Middle frontal gyrus (tissue), 1 donor: ENCODE measurements around the gene SLC24A3.

Experiments
- DNase-seq: peaks from one replicate; pipeline ENCODE4 v3.0.0-alpha.2; 2015; ENCODE audit warnings: low spot score; ENCODE audit errors: extremely low spot score

The SLC24A3 gene

DNA sequence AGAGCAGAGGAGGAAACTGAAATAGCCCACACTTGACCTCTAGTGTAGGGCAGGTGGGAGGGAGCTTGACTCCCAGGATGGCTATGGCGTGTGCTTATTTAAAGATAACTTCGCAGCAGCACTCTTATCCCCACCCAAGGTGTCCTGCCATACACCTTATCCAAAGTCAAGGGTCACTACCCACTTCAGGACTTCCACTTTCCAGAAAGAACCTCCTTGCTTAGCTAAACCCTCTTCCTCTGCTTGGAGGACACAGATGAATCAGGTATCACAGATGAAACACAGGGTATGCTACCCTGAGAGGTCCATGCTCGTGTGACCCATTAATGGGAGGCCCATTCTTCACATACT is 547.9 kb downstream of the SLC24A3 start:
- DNase-seq: no peak

- DNase-seq: no peak
Observed at GRCh38 chr20:19761326-19761725, 548.9 kb downstream of the SLC24A3 start.

DNA sequence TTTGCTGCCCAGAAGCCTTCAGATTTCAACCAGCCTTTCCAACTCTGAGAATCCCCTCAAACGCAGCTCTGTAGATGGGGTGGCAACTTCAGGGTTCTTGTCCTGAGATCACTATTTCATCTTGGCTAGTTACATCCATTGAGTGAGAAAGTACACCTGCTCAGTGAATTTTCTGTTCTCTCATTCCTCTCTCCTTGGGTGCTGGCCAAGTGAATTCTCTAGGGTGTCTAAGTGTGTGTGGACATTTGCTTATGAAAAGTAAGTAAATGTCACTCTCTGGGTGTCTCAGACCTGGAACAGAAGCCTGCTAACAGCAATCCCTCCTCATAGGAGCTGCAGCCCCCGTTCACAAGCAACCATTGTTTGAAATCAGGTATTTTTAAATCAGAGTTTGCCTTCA is 549.4 kb downstream of the SLC24A3 start:
- no peak for DNase-seq

GRCh38 chr20:19764207-19764606 is 551.8 kb downstream of the SLC24A3 start:
- no peak for DNase-seq

DNA sequence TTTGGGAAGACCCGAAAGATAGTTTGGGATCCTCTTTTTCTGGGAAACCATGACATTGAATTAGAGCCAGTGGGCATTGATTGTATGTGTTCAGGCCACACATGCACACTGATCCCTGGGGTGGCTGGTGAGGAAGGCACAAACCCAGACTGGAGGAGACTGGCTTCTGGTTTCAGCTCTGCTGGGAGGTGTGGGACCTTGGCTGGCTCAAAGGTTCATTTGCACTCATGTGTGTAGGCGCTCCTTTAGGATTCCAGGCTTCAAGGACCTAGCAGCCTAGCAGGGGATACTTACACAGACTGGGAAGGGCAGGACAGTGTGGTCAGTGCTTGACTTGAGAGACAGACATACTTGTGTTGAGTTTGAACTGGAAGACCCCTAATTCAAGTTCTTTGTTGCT is 552.8 kb downstream of the SLC24A3 start:
- no peak for DNase-seq

DNA sequence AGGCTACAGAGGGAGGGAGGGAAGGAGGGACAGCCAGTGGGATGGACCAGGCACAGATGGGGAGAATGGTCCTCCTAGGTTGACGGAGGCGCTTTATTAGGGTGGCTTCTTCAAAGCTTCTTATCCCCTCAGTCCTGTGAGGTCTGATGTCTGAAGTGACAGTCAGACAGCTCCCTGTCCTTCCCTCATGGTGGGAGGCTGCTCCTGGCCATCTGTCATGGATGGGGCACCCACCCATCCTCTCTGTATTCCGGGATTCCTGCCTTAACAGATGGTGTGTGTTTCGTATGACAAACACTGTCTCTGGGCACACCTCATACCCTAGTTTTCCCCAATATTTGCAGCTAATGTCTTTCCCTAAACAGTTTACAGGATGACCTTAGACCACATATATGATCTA is 553.5 kb downstream of the SLC24A3 start:
- no peak for DNase-seq

DNA sequence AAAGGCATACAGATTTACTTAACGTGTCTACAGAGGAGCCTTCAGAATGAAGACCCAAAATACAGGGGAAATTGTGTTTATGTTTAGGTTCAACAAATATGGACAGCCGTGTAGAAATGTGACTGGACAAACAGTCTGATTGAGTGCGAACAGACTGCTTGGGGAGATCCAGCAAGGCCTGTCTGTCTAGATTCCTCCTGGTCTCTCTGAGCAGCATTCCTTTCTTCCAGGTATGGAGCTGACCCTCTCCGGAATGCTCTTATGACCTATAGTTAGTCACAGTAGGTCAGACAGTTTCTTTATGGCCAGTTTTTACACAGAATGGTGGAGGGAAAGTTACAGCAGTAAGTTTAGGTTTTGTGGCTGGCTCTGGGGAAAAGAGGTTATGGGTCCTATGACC is 554.6 kb downstream of the SLC24A3 start:
- DNase-seq: no peak

- DNase-seq: no peak
Observed at GRCh38 chr20:19768325-19768842, 555.9 kb downstream of the SLC24A3 start.

DNA sequence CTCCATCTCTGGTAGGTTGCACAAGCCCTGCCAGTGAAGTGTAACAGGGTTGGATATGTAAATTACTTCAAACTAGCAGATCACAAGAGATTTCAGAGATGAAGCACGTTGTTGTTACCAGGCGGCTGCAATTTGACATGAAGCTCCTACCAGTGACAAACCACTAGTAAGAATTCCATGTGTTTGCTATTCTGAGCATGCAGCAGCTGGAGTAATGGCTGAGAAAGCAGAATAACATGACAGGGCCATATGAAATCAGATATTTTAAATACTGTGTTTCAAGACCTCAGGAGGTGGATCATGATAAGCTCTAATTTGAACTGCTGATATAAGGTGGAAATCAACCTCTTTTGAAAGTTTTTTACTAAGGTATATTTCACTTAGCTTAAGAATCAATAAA is 557.1 kb downstream of the SLC24A3 start:
- DNase-seq: no peak

DNA sequence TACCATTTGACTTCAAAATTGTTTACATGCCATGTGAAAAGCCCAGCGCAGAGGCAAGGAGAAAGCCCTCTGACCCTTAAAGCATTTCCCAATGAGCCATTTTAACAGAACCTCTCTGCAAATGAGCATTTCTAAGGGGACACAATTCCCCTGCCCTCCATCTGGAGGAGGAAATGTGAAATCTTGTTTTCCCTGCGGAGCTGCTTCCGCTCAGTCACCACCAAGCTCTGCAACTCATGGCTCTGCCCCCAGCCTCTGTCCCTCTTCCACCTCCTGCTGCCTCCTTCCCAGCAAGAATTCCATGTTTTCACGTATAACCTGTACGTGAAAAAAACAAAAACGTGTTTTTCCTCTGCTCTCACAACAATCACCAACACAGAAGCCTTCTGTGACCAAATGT is 557.9 kb downstream of the SLC24A3 start:
- DNase-seq: no peak

GRCh38 chr20:19771031-19771430 is 558.6 kb downstream of the SLC24A3 start:
- DNase-seq: no peak
